Testis (tissue), 2 donors: ENCODE data around the gene GNG14.

Source experiments
- CTCF ChIP-seq, 3 experiments: fragments of 450-650 bp in 2 of 3; fragments of 200-600 bp in 1 of 3; sonication (generic) in 1 of 3; IDR thresholded peaks; one replicate each; pipeline ENCODE4 v1.5.1; 2016 to 2019; ENCODE audit warnings: antibody characterized with exemption in 3 of 3, mild to moderate bottlenecking in 2 of 3, moderate library complexity in 1 of 3
- POLR2A ChIP-seq: fragments of 450-650 bp; IDR thresholded peaks from one replicate; pipeline ENCODE4 v1.6.1; 2017; ENCODE audit warnings: antibody characterized with exemption, mild to moderate bottlenecking, moderate library complexity

DNA sequence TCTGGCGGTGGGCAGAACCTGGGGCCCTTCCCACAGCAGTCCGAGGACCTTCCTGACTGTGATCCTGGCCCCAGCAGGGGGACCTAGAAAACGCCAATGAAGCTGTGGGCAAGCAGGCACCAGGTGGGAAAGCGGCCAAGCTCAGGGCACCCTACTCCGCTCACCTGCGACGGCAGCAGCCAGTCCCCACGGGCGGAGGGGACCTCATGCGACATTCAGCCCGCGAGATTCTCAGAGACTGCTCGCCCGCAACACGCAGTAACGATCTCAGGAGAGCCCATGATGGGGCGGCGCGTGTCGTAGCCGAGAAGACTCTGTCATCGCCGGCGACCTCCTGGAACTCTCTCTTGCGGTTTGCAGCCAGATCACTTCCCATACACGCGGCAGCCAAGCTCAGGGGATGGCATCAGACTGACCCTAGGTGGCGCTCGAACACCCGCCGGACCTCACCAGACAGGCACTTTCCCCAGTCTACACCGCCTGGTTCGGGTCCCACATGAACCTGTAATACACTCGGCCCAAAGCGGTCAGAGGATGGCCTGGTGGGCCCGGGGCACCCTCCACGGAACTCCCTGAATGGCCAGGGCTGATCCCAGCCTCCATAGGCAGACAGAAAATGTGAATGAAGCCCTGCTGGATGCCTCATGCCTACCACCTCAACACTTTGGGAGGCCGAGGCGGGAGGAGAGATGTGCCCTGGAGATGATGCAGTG lies 47.7 kb upstream of the GNG14 start:
- TF ChIP-seq CTCF (IDR thresholded peaks at IDR 0.05) = peak in 2 of 3 experiments; percentile 59 to 64
- no peak for TF ChIP-seq POLR2A
